Tibial artery (tissue), 4 donors: Measurements from ENCODE around the gene AKAP5.

Source experiments
- DNase-seq, 2 donors: peaks; one replicate each; pipeline ENCODE4 v3.0.0-alpha.2; 2019
- H3K27ac ChIP-seq, 2 donors: fragments of 200-600 bp; sonication (generic) in 1 of 2; 1 replicate in 1 of 2; 2 replicates in 1 of 2; pipeline ENCODE4 v1.5.1; 2018 to 2019; ENCODE audit warnings: mild to moderate bottlenecking in 1 of 2
- H3K27me3 ChIP-seq, 2 donors: fragments of 200-600 bp; sonication (generic) in 1 of 2; one replicate each; pipeline versions ENCODE4 v1.5.1 to v1.6.0; 2016 to 2019
- H3K36me3 ChIP-seq, 3 donors: fragments of 200-600 bp; sonication (generic) in 2 of 3; one replicate each; pipeline ENCODE4 v1.5.1; 2016 to 2019; ENCODE audit warnings: mild to moderate bottlenecking in 2 of 3
- H3K4me1 ChIP-seq, 4 donors: fragments of 200-600 bp; sonication (generic) in 2 of 4; 1 replicate in 3 of 4; 2 replicates in 1 of 4; pipeline ENCODE4 v1.5.1; 2016 to 2019
- H3K4me3 ChIP-seq, 2 donors: fragments of 200-600 bp; sonication (generic) in 1 of 2; 1 replicate in 1 of 2; 2 replicates in 1 of 2; pipeline ENCODE4 v1.5.1; 2018 to 2019; ENCODE audit warnings: mild to moderate bottlenecking in 2 of 2
- H3K9me3 ChIP-seq, 3 donors: fragments of 200-600 bp; sonication (generic) in 1 of 3; one replicate each; pipeline ENCODE4 v1.5.1; 2016 to 2019
- intact Hi-C: fragments of 100-400 bp; cut with DNase I; formaldehyde crosslinking; loops from one replicate; pipeline ENCODE4 v1.15.0; 2023; ENCODE audit warnings: low total_unique reads
- TF ChIP-seq, protein P1 (sequence below), 2 experiments: fragments of 200-600 bp in 1 of 2; fragments of 450-650 bp in 1 of 2; IDR thresholded peaks; one replicate each; pipeline ENCODE4 v1.5.1; 2017 to 2019; ENCODE audit warnings: antibody characterized with exemption in 2 of 2, mild to moderate bottlenecking in 1 of 2, moderate library complexity in 1 of 2

The AKAP5 gene

DNA sequence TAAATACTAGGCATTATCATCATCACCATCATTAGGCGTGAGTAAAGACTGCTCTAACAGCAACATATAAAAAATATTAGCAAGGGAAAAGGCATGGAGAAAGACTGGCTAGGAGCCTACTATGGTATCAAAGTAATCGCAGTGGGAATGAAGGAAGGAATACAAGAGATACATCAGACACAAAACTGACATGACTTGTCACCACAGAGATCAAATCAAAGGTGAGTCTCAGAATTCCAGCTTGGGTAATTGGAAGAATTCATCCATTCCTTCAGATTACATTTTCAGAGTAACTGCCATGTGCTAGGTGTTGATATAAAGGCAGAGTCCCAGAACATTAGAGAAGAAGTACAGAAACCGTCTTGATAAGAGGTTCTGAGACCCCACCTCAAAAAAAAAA is 28.2 kb downstream of the AKAP5 start:
- H3K27me3 ChIP-seq, result no peaks in the 10 kb centered on the region
- no peak overlapping the region for H3K4me3 ChIP-seq
- H3K27ac ChIP-seq, result no peak overlapping the region
- H3K36me3 ChIP-seq, result peaks cover 13 to 36% (median 22%) of the 10 kb centered on the region in 3 donors
- peaks cover 0 to 6% (median 0%) of the 10 kb centered on the region in 4 donors for H3K4me1 ChIP-seq
- DNase-seq, result no peak
- TF ChIP-seq, protein P1, sequence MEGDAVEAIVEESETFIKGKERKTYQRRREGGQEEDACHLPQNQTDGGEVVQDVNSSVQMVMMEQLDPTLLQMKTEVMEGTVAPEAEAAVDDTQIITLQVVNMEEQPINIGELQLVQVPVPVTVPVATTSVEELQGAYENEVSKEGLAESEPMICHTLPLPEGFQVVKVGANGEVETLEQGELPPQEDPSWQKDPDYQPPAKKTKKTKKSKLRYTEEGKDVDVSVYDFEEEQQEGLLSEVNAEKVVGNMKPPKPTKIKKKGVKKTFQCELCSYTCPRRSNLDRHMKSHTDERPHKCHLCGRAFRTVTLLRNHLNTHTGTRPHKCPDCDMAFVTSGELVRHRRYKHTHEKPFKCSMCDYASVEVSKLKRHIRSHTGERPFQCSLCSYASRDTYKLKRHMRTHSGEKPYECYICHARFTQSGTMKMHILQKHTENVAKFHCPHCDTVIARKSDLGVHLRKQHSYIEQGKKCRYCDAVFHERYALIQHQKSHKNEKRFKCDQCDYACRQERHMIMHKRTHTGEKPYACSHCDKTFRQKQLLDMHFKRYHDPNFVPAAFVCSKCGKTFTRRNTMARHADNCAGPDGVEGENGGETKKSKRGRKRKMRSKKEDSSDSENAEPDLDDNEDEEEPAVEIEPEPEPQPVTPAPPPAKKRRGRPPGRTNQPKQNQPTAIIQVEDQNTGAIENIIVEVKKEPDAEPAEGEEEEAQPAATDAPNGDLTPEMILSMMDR (IDR thresholded peaks at IDR 0.05), result no peak
- intact Hi-C loops, result no loop called here
- H3K9me3 ChIP-seq, result no peaks in the 10 kb centered on the region

DNA sequence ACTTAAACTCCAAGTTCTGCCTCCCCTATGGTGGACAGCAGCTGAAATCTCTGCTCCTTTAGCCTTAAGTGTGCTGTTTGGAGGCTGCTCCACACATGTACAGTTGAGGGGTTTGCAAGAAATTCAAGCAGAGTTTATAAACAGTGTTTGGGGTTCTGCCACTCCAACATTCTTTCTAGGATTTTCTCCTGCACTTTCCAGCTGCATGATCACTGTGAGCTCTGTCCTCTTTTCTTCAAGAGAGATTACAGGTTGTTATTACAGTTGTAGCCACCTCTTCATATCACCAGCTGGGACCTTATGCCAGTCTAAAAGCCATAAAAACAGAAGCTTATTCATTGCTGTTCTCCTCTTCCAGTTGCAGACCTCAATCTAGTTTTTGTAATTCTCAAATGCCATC is 30.0 kb downstream of the AKAP5 start:
- H3K27ac ChIP-seq, result no peak overlapping the region
- intact Hi-C loops, result no loop called here
- TF ChIP-seq, protein P1 (IDR thresholded peaks at IDR 0.05), result no peak
- no peaks in the 10 kb centered on the region for H3K9me3 ChIP-seq
- H3K4me3 ChIP-seq, result no peak overlapping the region
- peaks cover 0 to 16% (median 6%) of the 10 kb centered on the region in 4 donors for H3K4me1 ChIP-seq
- DNase-seq, result no peak
- no peaks in the 10 kb centered on the region for H3K27me3 ChIP-seq
- peaks cover 8 to 21% (median 12%) of the 10 kb centered on the region in 3 donors for H3K36me3 ChIP-seq

DNA sequence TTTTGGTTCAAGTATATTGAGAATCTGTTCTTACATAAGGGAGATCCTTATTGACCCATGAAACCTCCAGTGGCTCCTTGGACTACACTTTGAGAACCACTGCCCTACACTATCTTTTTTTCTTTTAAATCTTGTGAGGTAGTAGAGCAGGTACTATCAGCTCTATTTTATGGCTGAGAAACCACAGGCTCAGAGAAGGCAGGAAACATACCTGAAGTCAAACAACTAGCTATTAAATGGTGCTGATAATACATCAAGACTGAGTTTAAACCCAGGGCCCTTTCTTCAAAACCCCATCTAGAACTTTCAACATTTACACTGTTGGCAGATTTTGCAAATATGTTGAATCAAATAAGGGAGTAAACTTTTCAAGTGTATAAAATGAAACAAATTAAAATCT is 31.5 kb downstream of the AKAP5 start:
- Histone ChIP-seq H3K4me1 (peaks cover 0 to 31% (median 21%) of the 10 kb centered on the region in 4 donors), H3K27me3 (no peaks in the 10 kb centered on the region), H3K4me3 (no peak overlapping the region), H3K36me3 (peaks cover 8 to 21% (median 12%) of the 10 kb centered on the region in 3 donors), H3K27ac (no peak overlapping the region), H3K9me3 (no peaks in the 10 kb centered on the region)
- no peak for DNase-seq
- intact Hi-C loops, result no loop called here
- TF ChIP-seq, protein P1 (IDR thresholded peaks at IDR 0.05), result no peak

DNA sequence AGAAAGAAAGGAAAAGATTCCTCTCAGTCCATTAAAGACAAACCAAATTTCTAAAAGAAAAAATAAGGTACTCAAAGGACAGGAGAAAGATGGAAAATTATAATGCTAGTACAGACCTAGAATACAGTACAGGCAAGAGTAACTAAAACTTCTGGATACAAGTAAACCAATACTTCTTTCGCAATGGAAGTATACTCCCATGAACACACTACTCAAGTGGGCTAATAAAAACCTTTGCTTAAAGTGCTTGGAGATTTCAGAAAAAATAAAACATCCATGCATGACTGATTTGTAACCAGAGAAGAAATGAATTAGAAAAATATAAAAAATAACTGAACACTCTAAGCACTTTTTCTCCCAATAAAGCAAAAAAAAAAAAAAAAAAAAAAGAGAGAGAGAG is 34.8 kb downstream of the AKAP5 start:
- Histone ChIP-seq H3K4me3 (no peak overlapping the region), H3K9me3 (no peaks in the 10 kb centered on the region), H3K4me1 (peaks cover 0 to 41% (median 30%) of the 10 kb centered on the region in 4 donors), H3K27ac (peak overlapping the region in 1 of 2 donors; percentile 95), H3K27me3 (no peaks in the 10 kb centered on the region), H3K36me3 (peaks cover 4 to 11% (median 8%) of the 10 kb centered on the region in 3 donors)
- TF ChIP-seq, protein P1 (IDR thresholded peaks at IDR 0.05), result no peak
- intact Hi-C loops, result loop anchor here (5.0 kb wide), 1 partner anchor 262 kb away; no protein-coding TSS in a partner anchor
- DNase-seq, result no peak

DNA sequence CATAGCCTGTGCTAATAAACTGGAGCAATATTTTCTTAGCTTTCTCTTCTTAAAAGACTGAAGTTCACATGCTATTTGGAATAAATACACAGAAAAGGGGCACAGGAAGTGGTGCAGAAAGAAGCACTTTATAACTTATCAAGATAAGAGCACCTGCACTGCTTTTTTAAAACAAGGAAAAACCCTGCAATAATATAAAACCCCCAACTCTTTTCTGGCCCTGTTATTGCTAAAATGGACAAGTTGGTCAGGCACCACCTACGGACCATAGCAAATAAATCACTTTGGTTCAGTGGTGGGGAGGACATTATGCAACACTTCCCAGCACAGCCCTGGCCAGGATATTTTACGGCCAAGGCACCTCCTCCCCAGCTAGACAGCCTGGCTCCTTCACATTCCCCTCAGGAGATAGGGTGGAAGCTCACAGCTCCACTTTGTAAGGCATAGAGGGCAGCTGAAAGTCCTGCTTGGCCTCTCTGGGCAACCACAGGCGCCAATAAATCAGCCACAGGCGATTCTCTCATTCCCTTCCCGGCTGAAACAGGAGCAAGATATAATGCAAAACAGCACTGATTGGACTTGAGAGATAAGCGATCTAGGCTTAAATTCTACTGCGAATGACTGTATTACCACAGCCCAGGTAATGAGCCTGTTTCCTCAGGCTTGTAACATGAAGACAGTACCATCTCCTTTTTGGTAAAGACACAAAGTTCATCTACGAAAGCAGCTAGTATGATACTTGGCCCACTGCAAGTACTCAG is 36.3 kb downstream of the AKAP5 start:
- Histone ChIP-seq H3K4me1 (peaks cover 0 to 52% (median 34%) of the 10 kb centered on the region in 4 donors), H3K4me3 (peak overlapping the region; percentile 68 to 92), H3K36me3 (peaks cover 0 to 4% (median 0%) of the 10 kb centered on the region in 3 donors), H3K27me3 (no peaks in the 10 kb centered on the region), H3K9me3 (no peaks in the 10 kb centered on the region), H3K27ac (peak overlapping the region; percentile 95 to 98)
- intact Hi-C loops, result loop anchor here (2.0 to 5.0 kb wide), 2 partner anchors 39 to 261 kb away; partner anchors contain the start of gene HSPA2
- peak; percentile 77 to 89 for DNase-seq
- TF ChIP-seq, protein P1 (IDR thresholded peaks at IDR 0.05), result peak in 1 of 2 experiments; percentile 25
